Activated CD8-positive, alpha-beta T cell treated with anti-CD3 and anti-CD28 coated beads for 36 hours (primary cell): Measurements from ENCODE around the gene C1RL. TPM values are rescaled to one million over a fixed set of nuclear protein-coding genes. Genes with fewer than 3 reads are reported as not detected.

ENCODE experiments used
- ATAC-seq: fragments of 200-7000 bp; cut with Tn5 transposase; one replicate; pipeline ENCODE4 v1.10.0; 2021; ENCODE audit warnings: mild to moderate bottlenecking, moderate library complexity
- CTCF ChIA-PET: fragments of 350-600 bp; sonication (Branson Sonifier 250); formaldehyde crosslinking; loops from one replicate; lab custom pipeline; 2021; ENCODE audit warnings: antibody characterized with exemption; lab: Charles Lee
- POLR2A ChIA-PET: fragments of 350-600 bp; sonication (Branson Sonifier 250); formaldehyde crosslinking; loops from one replicate; lab custom pipeline; 2021; ENCODE audit warnings: antibody characterized with exemption; lab: Charles Lee
- DNase-seq: peaks from one replicate; pipeline ENCODE4 v3.0.0-alpha.2; 2020
- H3K27ac Mint-ChIP-seq: one replicate; pipeline ENCODE4 v1.8.0; 2021; ENCODE audit warnings: mild to moderate bottlenecking, mixed read lengths
- H3K27me3 Mint-ChIP-seq: one replicate; pipeline ENCODE4 v1.8.0; 2021; ENCODE audit warnings: mixed read lengths
- H3K36me3 Mint-ChIP-seq: one replicate; pipeline ENCODE4 v1.8.0; 2021; ENCODE audit warnings: low read depth, mixed read lengths
- H3K4me1 Mint-ChIP-seq: one replicate; pipeline ENCODE4 v1.8.0; 2021; ENCODE audit warnings: low read depth, mixed read lengths
- H3K4me3 Mint-ChIP-seq: one replicate; pipeline ENCODE4 v1.8.0; 2021; ENCODE audit warnings: mild to moderate bottlenecking, moderate library complexity, mixed read lengths
- H3K9me3 Mint-ChIP-seq: one replicate; pipeline ENCODE4 v1.8.0; 2021; ENCODE audit warnings: mixed read lengths
- CTCF ChIP-seq: fragments of 200-600 bp; IDR thresholded peaks from one replicate; pipeline ENCODE4 v1.8.0; 2022; ENCODE audit warnings: antibody characterized with exemption, mild to moderate bottlenecking
- intact Hi-C: fragments of 100-400 bp; cut with micrococcal nuclease; formaldehyde crosslinking; loops from one replicate; pipeline ENCODE4 v1.10.0; 2022
- total RNA-seq, 2 experiments: library from RNA; stranded (reverse); gene quantifications; one replicate each; pipeline ENCODE4 v1.2.3, GENCODE V29; 2021

The C1RL gene
- total RNA-seq, 2 experiments from 2014 or later = 10.5 to 11.8 TPM

GRCh38 chr12:7091660-7092228 is 17.3 kb downstream of the C1RL start:
- ChIA-PET POLR2A (interaction anchor here (0.6 to 2.4 kb wide), 5 partner anchors 24 to 479 kb away, joined by 3 to 14 read pairs (median 4); partner anchors contain the start of genes C12orf57 and RNU7-1), CTCF (interaction anchor here (0.9 to 2.7 kb wide), 7 partner anchors 11 to 147 kb away, joined by 3 to 13 read pairs (median 4); no protein-coding TSS in a partner anchor)
- Mint-ChIP-seq H3K9me3 (no peaks in the 10 kb centered on the region), H3K27ac (peak overlapping the region; percentile 77), H3K4me1 (peaks cover 6% of the 10 kb centered on the region), H3K4me3 (peak overlapping the region; percentile 75), H3K27me3 (no peaks in the 10 kb centered on the region), H3K36me3 (no peaks in the 10 kb centered on the region)
- intact Hi-C loops = no loop called here
- no peak for TF ChIP-seq CTCF
- DNase-seq = no peak
- peak; percentile 6 for ATAC-seq

GRCh38 chr12:7091171-7091570 is 17.8 kb downstream of the C1RL start:
- DNase-seq (no peak), ATAC-seq (no peak)
- Mint-ChIP-seq H3K4me3 (no peak overlapping the region), H3K27ac (no peak overlapping the region), H3K4me1 (peaks cover 6% of the 10 kb centered on the region), H3K27me3 (no peaks in the 10 kb centered on the region), H3K9me3 (no peaks in the 10 kb centered on the region), H3K36me3 (no peaks in the 10 kb centered on the region)
- intact Hi-C loops = no loop called here
- CTCF ChIA-PET = interaction anchor here (0.9 to 1.5 kb wide), 5 partner anchors 22 to 146 kb away, joined by 3 to 7 read pairs (median 3); no protein-coding TSS in a partner anchor
- POLR2A ChIA-PET = interaction anchor here (0.6 to 1.4 kb wide), 4 partner anchors 23 to 479 kb away, joined by 3 to 6 read pairs (median 4); partner anchors contain the start of genes C12orf57 and RNU7-1
- no peak for TF ChIP-seq CTCF

GRCh38 chr12:7090222-7090998 is 18.6 kb downstream of the C1RL start:
- ChIA-PET CTCF (interaction anchor here (1.0 to 1.5 kb wide), 7 partner anchors 14 to 146 kb away, joined by 3 to 7 read pairs (median 3); no protein-coding TSS in a partner anchor), POLR2A (interaction anchor here (1.4 kb wide), 1 partner anchor 147 kb away, joined by 6 read pairs; the partner anchor contains the start of genes C12orf57 and RNU7-1)
- no peaks in the 10 kb centered on the region for H3K36me3 Mint-ChIP-seq
- H3K27me3 Mint-ChIP-seq = no peaks in the 10 kb centered on the region
- ATAC-seq (no peak), DNase-seq (no peak)
- TF ChIP-seq CTCF = no peak
- peaks cover 6% of the 10 kb centered on the region for H3K4me1 Mint-ChIP-seq
- intact Hi-C loops = no loop called here
- no peaks in the 10 kb centered on the region for H3K9me3 Mint-ChIP-seq
- no peak overlapping the region for H3K27ac Mint-ChIP-seq
- no peak overlapping the region for H3K4me3 Mint-ChIP-seq

- H3K36me3 Mint-ChIP-seq = no peaks in the 10 kb centered on the region
- H3K27me3 Mint-ChIP-seq = no peaks in the 10 kb centered on the region
- ChIA-PET CTCF (interaction anchor here (0.6 to 1.4 kb wide), 4 partner anchors 13 to 24 kb away, joined by 3 to 5 read pairs (median 4); no protein-coding TSS in a partner anchor), POLR2A (no interaction called here)
- H3K4me1 Mint-ChIP-seq = peaks cover 6% of the 10 kb centered on the region
- H3K27ac Mint-ChIP-seq = no peak overlapping the region
- no peak for ATAC-seq
- H3K4me3 Mint-ChIP-seq = no peak overlapping the region
- no peaks in the 10 kb centered on the region for H3K9me3 Mint-ChIP-seq
- no peak for TF ChIP-seq CTCF
- intact Hi-C loops = no loop called here
- DNase-seq = no peak
Observed at GRCh38 chr12:7089196-7089871, 19.7 kb downstream of the C1RL start.
